Esophagus squamous epithelium (tissue), 4 donors: Measurements from ENCODE around the gene UGT1A6.

Source experiments
- CTCF ChIP-seq, 6 experiments: fragments of 450-650 bp in 4 of 6; fragments of 200-600 bp in 2 of 6; sonication (generic) in 2 of 6; IDR thresholded peaks; one replicate each; pipeline ENCODE4 v1.5.1; 2016 to 2019; ENCODE audit warnings: antibody characterized with exemption in 6 of 6, mild to moderate bottlenecking in 4 of 6, moderate library complexity in 4 of 6
- POLR2A ChIP-seq, 4 donors: fragments of 450-650 bp; IDR thresholded peaks; one replicate each; pipeline ENCODE4 v1.6.1; 2017; ENCODE audit warnings: antibody characterized with exemption in 4 of 4, mild to moderate bottlenecking in 4 of 4, moderate library complexity in 3 of 4

- TF ChIP-seq CTCF (IDR thresholded peaks at IDR 0.05) (no peak), POLR2A (IDR thresholded peaks at IDR 0.05) (no peak)
These were observed 117.7 kb downstream of the UGT1A6 start for GRCh38 chr2:233810385-233810784.
